ENCODE results near the gene RBMS3.

RBMS3 gene

DNA sequence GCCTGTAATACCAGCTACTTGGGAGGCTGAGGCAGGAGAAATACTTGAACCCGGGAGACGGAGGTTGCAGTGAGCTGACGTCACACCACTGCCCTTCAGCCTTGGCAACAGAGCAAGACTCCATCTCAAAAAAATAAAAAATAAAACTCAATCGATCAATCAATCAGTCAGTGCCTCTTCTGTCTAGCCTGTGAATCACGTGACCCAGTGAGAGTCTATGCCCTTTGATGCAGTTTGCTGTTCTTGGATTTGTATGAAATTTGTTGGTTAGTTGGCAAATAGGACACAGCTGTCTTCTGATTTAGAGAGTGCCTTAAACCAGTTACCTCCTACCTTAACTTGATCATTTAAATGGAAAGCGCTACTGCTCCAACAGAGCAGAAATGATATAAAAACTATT, 3.6 kb upstream of the RBMS3 start:
- DNase-seq (ENCODE audit: low read depth) = no peak

DNA sequence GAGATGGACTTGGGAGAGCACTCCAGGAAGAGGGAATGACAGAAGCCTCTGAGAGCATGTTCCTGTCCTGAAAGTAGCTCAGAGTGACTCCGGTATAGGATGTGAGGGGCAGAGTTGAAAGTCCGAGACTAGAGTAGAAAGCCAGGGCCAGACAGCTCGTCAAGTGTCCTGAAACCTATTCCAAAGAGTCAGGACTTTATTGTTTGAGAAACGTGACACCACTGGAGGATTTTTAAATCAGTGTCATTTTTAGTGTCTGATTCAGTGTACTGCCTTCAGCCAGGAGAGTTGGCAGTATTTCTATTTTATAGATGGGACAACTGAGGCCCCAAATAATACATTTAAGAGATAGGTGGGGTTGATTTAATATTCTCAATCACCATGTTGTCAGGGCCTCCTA, 1.6 kb upstream of the RBMS3 start:
- no peak for DNase-seq (ENCODE audit: low read depth)

DNA sequence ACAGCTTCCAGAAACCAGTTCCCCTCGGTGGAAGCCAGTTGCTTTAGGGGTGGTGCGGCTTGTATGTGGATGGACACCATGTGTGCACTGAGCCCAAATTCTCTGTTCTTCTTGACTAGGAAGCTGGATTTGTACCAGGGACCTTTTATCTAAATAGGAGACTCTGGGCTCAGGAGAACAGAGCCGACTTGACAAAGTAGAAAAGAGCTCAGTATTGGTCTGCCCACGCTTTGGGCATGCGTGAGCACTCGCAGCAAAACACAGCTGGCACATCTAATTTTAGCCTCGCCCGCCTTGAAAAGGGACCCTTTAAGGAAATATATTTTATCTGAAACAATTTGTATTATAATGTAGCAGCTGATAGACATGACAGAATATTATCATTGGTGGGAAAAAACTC, 1.1 kb upstream of the RBMS3 start:
- no peak for DNase-seq (ENCODE audit: low read depth)

DNA sequence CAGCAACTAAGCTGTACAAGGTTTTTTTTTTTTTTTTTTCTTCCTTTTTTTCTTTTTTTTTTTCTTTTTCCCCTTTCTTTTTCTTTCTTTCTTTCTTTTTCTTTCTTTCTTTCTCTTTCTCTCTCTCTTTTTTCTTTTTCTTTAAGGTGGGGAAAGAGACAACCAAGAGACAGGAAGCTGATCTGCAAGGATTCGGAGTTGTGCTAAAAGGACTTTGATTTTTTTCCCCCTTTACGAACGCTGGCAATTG, 148 bp downstream of the RBMS3 start:
- no peak for DNase-seq (ENCODE audit: low read depth)

DNA sequence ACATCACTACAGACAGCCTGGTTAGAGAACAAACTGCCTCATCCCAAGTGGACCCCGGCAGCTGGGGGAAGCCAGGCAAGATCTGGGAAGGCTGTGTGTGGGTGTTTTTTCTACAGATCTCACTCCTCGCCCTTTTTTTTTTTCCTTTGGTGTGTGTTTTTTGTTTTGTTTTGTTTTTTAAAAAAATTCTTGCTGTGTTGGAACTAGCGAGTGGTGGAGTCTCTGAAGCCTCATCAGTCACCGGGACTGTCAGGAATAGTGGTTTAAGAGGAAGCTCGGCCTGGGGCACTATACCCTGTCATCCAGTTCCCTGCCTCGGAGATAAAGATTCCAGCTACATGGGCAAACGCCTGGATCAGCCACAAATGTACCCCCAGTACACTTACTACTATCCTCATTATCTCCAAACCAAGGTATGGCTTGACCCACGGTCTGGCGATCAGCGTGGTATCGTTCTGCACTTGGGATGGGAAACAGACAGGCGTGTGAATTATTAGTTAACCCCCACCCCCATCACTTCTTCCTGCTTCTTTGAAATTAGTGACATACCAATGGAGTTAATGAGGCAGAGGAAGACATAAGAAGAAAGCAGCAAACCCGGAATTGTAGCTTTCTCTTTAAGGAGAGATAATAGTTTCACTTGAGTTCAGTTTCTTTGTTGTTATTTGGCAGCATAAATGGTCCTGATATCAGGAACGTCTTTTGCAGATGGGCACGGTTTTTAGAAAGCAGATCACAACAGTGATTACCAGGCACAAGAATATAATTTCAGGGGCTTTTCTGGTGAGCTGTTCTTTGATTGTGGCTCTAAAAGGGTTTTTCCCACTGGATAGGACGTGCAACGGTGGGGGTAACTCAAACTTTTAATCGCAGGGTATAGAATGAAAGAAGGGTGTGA, 722 bp downstream of the RBMS3 start:
- DNase-seq (ENCODE audit: low read depth) = no peak

DNA sequence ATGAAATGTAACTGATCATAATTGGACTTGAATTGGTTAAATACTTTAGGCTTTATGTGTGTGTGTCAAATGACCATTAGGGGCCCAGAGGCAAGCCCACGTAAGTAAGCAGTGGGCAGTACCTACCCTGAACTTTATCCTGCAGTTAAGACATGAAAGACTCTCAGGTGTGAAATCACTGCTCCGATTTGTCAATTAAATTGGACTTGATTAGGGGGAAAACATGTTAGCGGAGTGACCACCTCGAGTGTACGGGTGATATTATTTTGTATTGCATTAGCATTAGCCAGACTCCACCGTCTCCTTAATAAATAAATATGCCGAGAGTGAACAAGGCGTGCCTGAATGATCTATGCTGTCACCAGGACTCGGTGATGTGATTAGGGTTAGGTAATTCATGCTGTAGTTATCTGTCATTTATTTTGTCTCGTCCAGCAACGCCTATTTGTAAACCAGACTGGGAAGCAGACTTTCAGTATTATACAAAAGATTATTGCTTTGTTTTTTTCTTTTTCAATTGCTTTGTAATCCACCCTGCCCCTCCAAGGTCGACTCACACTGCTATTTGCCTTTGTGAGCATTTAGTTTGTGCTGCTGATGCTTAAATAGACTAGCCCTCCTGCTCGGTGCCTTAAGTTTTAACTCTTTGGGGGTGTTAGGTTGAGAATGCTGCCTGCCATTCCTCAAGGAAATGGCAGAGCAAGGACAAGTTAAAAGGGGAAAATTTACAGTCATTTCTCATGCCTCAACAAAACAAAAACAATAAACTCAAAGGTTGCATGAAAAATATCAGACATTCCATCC, 1.8 kb downstream of the RBMS3 start:
- no peak for DNase-seq (ENCODE audit: low read depth)

DNA sequence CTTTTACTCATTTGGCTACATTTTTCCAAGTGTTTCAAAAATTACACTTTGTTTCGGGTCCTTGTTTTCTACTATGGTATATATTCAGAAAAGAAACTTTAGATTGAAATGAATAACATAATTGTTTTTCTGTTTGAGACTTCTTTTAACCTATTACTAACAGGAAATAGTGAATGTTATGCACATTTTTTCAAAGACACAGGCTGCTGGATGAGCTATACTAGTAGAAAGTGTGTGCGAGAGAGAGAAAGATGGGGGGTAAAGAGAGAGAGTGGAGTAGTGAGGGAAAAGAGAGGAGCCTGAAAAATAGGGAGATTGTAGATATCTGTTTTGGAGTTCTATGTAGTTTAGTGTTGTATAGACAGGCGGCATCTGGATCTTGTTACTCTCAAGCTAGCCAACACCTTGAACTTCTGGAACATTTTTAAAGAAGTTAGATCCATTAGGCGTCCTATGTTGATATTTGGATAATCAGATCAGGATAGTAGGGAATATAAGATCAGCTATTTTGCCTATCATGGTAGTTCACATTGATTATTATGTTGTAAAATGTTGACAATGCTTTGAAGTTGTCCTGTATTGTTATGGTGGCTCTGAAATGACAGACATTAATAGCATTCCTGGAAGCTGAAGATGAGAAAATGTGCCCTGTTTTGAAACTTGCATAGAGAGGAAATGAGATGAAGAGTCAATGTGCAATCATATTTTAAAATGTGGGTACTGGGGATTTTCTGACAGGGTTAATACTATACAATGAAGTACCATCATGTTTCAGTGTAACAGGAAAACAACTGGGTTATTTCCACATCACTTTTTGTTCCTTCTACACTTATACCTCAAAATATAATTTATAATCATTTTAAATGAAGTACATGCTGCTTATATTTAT, 2.6 kb downstream of the RBMS3 start:
- no peak for DNase-seq (ENCODE audit: low read depth)

DNA sequence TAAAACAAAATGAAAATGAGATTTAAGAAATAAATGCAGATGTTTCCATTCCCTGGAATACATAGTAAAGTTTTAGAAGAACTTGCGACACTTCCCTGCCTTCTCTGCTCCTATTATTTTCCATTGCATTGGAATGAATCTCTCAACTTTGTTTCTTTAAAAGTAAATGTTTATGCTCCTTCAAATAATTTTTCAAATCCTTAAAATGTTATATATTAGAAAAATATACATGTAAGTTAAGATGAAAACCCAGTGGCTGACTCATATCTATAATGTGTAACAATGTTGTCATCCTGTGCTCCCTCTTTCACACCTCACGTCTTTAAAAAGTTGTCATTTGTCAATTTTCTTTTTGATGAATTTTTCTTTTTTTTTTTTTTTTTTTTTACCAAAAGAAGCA, 3.6 kb downstream of the RBMS3 start:
- no peak for DNase-seq (ENCODE audit: low read depth)

DNA sequence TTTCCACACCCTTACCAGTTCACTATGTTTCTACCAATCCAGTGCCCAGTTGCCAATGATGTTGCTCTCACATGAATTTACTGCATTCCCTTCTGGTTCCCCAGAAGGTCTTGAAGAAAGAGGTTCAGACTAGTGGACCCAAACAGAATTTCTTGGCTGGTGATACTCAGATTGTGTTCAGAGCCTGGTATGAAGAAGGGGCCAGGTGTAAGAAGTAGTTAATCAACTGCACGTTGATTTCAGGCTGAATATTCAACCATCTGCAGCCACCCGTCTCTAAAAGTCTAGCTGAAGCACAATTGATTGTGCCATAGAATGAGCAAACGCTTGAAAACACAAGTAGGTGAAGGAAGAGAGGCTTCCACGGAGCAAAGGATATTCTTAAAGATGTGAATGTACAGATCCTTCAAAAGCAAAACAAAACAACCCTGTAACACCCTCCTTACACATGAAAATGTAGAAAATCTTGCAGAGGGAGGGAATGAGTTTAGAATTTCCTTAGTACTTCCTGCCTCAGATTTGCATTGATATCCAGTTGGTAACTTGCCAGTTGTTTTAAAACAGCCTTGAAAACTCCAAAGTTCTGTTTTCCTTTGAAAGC, 4.7 kb downstream of the RBMS3 start:
- DNase-seq (ENCODE audit: low read depth) = no peak

DNA sequence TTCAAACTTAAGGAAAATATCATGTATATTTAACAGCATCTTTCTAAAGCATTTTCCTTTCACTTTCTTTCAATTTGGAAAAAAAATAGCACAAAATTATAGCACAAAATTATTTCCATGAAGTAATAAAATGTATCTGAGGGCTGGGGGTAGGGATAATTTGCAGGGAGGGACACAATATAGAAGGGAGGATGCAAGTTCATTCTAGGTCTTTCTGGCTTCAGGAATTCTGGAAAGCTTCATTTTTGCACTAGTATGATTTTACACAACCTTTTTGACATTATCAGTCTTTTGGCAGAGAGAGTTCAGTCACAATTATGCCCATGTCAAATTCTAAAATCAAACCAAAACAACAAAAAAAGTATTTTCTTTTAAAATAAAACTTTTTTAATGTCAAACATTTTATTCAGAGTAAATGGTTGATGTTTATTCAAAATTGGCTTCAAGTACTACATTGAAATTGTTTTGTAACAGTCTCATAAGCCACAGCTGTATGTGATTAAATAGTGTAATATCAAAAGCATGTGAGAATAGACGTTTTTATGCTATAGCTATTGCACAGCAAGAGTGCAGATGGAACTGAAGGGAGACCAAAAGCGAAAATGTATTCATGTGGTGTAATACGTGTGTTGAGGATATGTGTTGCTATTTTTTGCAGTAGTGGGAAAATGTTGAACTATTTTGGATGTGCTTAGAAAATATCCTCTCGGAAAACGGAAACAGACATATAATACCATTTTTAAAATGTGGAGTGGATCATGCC, 5.8 kb downstream of the RBMS3 start:
- DNase-seq (ENCODE audit: low read depth) = no peak

DNA sequence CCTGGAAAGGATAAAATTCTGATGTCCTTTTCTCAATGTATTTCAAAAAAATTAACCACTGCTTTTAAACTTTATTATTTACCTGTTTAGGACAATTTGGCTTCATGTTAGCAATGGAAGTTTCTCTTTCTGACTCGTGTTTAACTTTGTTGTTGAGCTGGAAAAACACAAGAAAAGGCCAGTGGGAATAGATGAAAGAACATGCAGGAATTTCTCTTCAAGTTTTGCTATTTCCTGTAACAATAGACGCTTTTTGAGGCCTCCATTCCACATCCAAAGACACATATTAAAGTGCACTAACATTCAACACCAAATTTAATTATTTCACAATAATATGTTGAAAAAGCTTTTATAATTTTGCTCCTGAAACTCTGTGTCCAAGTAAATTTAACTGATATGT, 9.7 kb downstream of the RBMS3 start:
- DNase-seq (ENCODE audit: low read depth) = no peak

DNA sequence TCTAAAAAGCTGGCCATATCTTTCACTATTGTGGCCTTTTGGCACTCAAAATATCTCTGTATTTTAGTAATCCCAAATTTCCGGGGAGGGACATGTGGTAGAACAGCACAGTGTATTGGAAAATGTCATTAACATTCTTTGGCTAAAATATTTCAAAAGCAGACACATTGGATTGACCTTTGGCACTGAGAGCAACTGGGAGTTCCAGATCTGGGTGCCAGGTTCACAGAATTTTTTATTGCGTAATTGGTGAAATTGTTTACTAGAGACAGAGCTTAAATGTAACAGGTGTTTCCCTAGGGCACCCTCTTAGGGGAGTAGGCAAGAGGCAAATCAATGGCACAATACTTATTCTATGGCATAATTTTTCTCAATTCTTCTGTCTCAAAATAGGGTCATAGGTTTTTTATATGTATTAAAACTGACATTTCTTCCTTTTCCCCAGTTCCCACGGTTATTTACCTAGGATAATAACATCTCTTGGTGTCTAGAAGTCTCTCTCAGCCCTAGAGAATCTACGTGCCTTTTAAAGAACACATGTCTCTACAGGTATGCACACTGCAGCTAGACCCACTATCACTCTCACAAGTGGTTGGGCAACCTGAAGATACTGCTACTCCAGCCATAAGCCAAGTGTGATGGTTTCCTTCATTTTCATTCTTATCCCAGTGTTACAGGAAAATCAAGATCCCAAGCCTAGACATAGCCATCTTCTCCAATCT, 10.6 kb downstream of the RBMS3 start:
- DNase-seq (ENCODE audit: low read depth) = no peak

DNA sequence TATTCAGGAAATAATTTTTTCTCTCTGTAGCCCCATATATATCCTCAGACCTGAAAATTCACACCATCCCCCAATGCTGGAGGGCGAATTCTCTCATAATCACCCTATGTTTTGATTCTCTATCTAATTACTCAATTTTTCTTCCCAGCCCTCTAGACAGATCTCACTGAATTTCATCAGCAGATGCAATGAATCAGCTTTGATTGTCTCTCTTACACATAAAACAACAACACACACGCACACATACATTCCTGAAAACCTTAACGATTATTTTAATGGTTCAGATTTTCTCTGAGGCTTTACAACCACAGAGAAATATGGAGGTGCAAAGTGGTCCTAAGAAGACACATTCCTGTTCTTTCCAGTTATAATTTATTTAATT, 11.1 kb downstream of the RBMS3 start:
- DNase-seq (ENCODE audit: low read depth) = no peak

DNA sequence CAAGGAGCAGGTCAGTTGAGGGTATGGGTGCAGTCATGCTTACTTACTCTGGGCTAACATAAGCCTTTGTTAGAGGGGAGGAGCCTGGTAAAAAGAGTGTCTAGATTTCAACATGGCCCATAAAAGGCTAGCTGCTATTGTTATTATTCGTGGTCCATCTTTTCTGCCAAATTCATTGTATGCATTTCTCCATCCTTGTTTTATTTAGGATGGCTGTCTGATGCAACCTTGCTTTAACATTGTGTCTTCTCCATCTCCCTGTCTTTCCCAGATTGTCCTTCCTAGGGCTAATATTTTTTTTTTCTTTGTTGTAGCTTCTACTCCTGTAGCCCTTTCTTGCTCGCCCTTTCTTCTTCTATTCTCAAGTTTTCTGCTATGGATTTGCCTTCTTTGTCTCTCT, 12.6 kb downstream of the RBMS3 start:
- no peak for DNase-seq (ENCODE audit: low read depth)

DNA sequence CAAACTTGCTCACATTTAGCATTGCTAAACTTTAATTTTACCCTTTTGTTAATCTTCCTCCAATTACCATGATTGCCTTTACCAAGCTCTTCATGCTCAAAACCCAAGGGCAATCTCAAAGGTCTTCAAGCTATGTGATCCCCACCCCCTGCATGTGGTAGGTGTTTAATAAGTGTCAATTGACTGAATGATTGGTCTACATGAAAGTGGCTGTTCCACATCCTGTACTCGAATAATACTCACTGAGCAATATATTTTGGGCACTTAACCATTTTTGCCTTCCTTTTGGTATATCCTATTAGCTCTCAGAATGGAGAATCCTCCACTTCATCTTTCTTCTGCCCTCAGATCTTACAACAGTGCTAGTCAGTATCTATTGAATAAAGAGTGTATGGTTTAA, 17.1 kb downstream of the RBMS3 start:
- DNase-seq (ENCODE audit: low read depth) = no peak

DNA sequence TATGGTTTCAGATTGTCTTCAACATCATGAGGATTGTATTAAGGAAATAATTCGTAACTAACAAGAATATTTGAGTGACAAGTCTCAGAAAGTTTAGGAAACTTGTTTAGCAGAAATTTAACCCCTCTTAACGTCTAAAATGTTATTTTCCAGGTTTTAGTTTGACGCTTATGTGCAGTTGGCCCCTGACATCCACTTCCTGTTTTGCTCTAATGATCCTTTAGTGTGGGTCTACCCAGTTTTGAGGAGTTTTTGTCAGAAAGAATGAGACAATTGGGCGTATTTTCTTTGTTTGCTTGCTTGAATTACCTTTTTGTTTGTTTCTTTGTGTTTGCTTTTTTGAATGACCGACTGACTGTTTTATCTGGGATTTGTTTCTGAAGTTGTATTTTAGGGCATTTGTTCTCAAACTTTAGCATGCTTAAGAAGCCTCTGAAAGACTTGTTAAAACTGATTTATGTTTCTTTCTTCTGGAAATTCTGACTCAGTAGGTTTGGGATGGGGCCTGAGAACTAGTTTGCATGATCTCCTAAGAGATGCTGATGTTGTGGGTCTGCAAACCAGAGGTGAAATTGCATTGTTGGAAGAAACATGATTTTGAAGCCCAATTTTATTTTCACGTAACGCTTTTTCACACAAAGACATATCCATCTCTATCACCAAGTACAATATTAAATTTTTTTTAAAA, 20.6 kb downstream of the RBMS3 start:
- DNase-seq (ENCODE audit: low read depth) = no peak

DNA sequence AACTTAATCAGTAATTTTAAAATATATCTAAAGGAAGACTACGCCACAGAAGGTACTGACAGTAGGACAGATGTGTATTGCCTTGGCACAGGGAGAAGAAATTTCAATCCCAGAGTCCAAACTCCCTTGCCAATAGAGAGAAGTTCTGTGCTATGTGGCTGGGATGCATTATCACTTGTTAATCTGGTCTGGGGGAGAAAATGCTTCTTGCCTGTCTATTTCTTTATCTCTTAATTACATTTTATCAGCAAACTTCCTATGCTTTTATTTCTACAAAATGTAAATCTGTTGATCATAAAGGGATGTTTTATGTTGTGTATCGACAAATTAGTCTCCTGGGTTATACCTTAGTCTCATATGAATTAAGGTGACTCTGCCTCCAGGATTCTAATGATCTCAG, 21.7 kb downstream of the RBMS3 start:
- DNase-seq (ENCODE audit: low read depth) = no peak

DNA sequence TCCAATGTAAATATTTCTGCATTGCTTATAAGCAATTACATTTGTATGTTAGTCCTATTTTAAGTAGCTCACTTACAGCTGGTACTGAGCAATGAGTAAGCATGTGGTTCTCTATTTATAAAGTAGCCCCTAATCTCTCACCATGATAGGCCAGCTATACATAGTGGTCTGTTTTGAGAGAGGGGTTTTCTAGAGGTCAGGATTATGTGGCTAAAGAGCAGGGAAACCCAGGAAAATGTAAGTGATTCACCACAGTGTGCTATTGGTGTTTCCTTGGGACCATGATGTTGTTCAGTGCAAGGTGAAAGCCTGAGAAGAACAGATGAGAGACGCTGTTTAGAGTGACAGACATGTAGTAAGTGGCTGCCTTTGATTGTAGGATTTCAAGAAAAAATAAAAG, 26.4 kb downstream of the RBMS3 start:
- no peak for DNase-seq (ENCODE audit: low read depth)

DNA sequence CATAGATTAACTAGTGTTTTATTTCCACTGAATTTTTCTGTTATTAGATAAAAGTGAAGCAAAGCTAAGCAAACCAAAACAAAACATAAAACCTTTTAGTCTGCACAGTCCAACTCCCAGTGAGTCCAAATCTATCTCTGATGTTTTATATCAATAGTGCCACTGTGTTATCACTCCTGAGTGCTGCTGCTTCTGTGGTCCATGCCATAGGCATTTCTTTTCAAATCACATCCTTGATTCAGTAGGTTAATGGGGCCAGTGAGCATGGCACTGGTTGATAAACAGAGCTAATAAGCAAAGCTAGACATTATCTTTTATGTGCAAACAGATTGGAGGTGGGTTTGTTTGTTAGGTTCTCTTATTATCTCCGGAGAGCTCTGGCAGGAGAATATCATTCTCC, 30.0 kb downstream of the RBMS3 start:
- DNase-seq (ENCODE audit: low read depth) = no peak

DNA sequence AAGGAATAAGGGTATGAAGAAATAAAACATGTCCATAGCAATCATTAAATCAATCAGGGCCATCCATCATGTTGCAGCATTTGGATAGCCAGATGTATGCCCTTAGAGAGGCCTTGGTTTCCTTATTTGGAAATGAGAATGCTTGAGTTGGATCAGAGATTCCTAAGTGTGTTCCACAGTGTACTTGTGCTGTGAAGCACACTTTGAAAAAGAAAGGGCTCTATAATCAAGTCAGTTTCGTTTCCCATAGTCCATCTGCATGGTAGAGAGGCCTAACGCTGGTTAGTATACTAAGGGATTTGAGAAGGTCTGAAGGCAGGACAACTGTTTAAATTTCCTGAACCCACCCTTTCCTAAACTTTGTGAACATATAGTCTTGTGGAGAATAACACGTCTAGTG, 30.9 kb downstream of the RBMS3 start:
- DNase-seq (ENCODE audit: low read depth) = no peak

All from T follicular helper cell (primary cell).